GM12873 (cell line): ENCODE measurements around the gene ALLC.

Experiments
- CTCF ChIP-seq: IDR thresholded peaks from 2 replicates; pipeline ENCODE4 v1.5.1; 2012; ENCODE audit warnings: low read depth, mild to moderate bottlenecking, moderate library complexity, low read length, control low read depth; ENCODE audit not compliant: insufficient read depth; ENCODE audit errors: missing control alignments

Gene ALLC

GRCh38 chr2:3657881-3658280 lies at the start of gene ALLC:
ALLC (plus strand) TSS chr2:3658200; CDS start chr2:3671158, 12,958 bp downstream.
- no peak for TF ChIP-seq CTCF

- no peak for TF ChIP-seq CTCF
Measured at GRCh38 chr2:3608373-3609278, 49.4 kb upstream of the ALLC start.

- no peak for TF ChIP-seq CTCF
Measured at GRCh38 chr2:3610415-3610814, 47.6 kb upstream of the ALLC start.

GRCh38 chr2:3610881-3611505 lies 47.0 kb upstream of the ALLC start:
- TF ChIP-seq CTCF = no peak

- TF ChIP-seq CTCF = no peak
Measured at GRCh38 chr2:3611589-3611988, 46.4 kb upstream of the ALLC start.

- TF ChIP-seq CTCF = no peak
Measured at GRCh38 chr2:3612639-3613523, 45.1 kb upstream of the ALLC start.
